Colonic mucosa (tissue), 4 donors: ENCODE measurements around the gene SNAP23. TPM values are rescaled to one million over a fixed set of nuclear protein-coding genes. Genes with fewer than 3 reads are reported as not detected.
"Not testable (repeated sequence)": the region's sequence is repeated elsewhere in the genome, so short reads cannot be mapped to it uniquely, and the experiment has no call there.

Source experiments
- DNase-seq: peaks from one replicate; pipeline ENCODE4 v3.0.0-alpha.2; 2020
- H3K27ac ChIP-seq: fragments of 200-600 bp; one replicate; pipeline ENCODE4 v1.8.0; 2021
- H3K27me3 ChIP-seq: fragments of 200-600 bp; one replicate; pipeline ENCODE4 v1.8.0; 2021
- H3K36me3 ChIP-seq: fragments of 200-600 bp; one replicate; pipeline ENCODE4 v1.8.0; 2021
- H3K4me1 ChIP-seq: fragments of 200-600 bp; one replicate; pipeline ENCODE4 v1.8.0; 2021; ENCODE audit warnings: mild to moderate bottlenecking
- H3K4me3 ChIP-seq: fragments of 200-600 bp; one replicate; pipeline ENCODE4 v1.8.0; 2021
- H3K9ac ChIP-seq, 2 donors: one replicate each; pipeline ENCODE4 v1.7.0; 2013; ENCODE audit warnings: control low read depth in 2 of 2, low read depth in 2 of 2, low read length in 2 of 2
- H3K9me3 ChIP-seq: fragments of 200-600 bp; one replicate; pipeline ENCODE4 v1.8.0; 2021
- intact Hi-C: fragments of 100-400 bp; cut with DNase I; formaldehyde crosslinking; loops from one replicate; pipeline ENCODE4 v1.14.1; 2022
- total RNA-seq, 2 donors: library from RNA; stranded (reverse); fragmentation: NEBNext Ultra II Directional in 1 of 2; extraction: Animal tissue kit (Norgen Biotek cat#: 25700) in 1 of 2; gene quantifications; one replicate each; pipeline ENCODE4 v1.2.1, GENCODE V29; 2021
- TF ChIP-seq, protein P1 (sequence below): fragments of 200-600 bp; IDR thresholded peaks from one replicate; pipeline ENCODE4 v1.8.0; 2022; ENCODE audit warnings: antibody characterized with exemption, mild to moderate bottlenecking
- donor health status: healthy.
- donor health status: DM: no; HTN: no; CAD: no.
- donor health status: DM: no; HTN: no; CAD: no.

The SNAP23 gene
- total RNA-seq, 2 donors from 2014 or later, result 60.9 to 65.2 TPM

DNA sequence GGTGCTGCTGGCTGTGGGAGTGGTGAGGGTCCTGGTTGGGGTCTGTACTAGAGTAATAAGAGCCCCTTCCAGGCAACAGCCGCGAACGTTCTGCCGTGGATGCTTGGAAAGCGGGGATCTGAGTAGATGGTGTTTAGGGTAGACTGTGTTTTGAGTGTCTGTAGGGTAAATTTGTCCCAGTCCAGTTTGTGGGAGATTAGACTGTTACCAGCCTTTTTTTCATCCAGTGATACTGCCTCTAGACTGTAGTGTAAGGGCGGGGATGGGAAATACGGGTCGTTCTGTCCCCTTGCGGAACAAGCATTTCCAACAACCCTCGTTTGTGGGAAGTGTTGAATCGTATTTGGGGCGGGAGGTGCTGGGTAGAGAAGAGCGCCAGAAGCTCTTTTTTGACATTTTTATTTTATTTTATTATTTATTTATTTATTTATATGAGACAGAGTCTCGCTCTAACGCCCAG is 53.6 kb downstream of the SNAP23 start:
- TF ChIP-seq, protein P1, sequence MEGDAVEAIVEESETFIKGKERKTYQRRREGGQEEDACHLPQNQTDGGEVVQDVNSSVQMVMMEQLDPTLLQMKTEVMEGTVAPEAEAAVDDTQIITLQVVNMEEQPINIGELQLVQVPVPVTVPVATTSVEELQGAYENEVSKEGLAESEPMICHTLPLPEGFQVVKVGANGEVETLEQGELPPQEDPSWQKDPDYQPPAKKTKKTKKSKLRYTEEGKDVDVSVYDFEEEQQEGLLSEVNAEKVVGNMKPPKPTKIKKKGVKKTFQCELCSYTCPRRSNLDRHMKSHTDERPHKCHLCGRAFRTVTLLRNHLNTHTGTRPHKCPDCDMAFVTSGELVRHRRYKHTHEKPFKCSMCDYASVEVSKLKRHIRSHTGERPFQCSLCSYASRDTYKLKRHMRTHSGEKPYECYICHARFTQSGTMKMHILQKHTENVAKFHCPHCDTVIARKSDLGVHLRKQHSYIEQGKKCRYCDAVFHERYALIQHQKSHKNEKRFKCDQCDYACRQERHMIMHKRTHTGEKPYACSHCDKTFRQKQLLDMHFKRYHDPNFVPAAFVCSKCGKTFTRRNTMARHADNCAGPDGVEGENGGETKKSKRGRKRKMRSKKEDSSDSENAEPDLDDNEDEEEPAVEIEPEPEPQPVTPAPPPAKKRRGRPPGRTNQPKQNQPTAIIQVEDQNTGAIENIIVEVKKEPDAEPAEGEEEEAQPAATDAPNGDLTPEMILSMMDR, result no peak
- H3K4me3 ChIP-seq, result peak overlapping the region; percentile 73
- H3K27ac ChIP-seq, result peak overlapping the region; percentile 89
- H3K36me3 ChIP-seq, result no peaks in the 10 kb centered on the region
- DNase-seq, result no peak
- H3K9me3 ChIP-seq, result no peaks in the 10 kb centered on the region
- H3K9ac ChIP-seq, result peak overlapping the region; percentile 72 to 83
- no peaks in the 10 kb centered on the region for H3K4me1 ChIP-seq
- no peaks in the 10 kb centered on the region for H3K27me3 ChIP-seq
- intact Hi-C loops, result no loop called here

DNA sequence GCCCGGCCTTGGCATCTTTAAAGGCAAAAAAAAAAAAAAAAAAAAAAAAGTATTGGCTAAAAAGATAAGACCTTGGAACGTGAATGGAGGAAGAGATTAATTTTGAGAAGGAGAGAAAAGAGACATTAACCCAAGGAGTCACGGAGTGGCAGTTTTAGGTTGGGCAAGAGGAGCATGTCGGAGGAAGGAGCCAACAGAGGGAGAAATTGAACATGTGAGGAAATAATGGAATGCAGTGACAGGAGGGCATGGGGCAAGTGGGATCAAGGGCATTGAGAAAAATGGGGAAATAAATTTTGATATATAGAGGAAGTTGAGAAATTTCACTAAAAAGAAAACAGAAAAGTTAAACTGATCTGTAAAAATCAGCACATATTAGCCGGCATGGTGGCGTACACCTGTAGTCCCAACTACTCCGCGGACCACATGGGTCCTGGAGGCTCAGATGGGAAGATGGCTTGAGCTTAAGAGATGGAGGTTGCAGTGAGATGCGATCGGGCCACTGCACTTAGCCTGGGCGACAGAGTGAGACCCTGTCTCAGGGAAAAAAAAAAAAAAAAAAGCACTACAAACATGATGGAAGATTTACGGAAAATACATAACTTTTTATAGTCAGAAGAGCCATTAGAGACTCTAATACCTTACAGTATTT is 54.4 kb downstream of the SNAP23 start:
- H3K4me3 ChIP-seq, result peak overlapping the region; percentile 73
- no peak overlapping the region for H3K27ac ChIP-seq

DNA sequence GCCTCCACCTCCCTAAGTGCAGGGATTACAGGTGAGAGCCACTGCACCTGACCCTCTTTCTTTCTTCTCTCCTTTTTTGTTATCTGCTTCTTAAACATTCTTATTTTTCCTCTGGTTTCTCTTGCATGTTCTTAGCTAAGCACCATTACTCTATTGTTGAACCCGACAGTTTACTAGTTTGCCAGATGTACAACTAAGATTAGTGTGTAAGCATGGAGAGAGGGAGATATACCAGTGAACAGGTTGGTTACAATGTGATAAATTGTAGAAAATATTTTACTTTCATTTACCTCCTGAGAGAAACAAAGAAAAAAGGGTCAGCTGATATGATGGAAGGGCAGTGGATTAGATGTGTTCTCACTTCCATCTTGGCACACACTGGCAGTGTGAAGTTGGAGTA is 58.1 kb downstream of the SNAP23 start:
- DNase-seq, result no peak
- Histone ChIP-seq H3K9me3 (no peaks in the 10 kb centered on the region), H3K27ac (no peak overlapping the region), H3K27me3 (no peaks in the 10 kb centered on the region), H3K4me1 (no peaks in the 10 kb centered on the region), H3K36me3 (no peaks in the 10 kb centered on the region), H3K4me3 (no peak overlapping the region), H3K9ac (no peak overlapping the region)
- TF ChIP-seq, protein P1, result no peak
- intact Hi-C loops, result no loop called here

More for the DNA sequence above, 54.4 kb downstream of the SNAP23 start:
- intact Hi-C loops, result no loop called here
- Histone ChIP-seq H3K9ac (peak overlapping the region in 1 of 2 donors; percentile 28), H3K9me3 (no peaks in the 10 kb centered on the region), H3K27me3 (no peaks in the 10 kb centered on the region), H3K4me1 (no peaks in the 10 kb centered on the region), H3K36me3 (no peaks in the 10 kb centered on the region)
- no peak for DNase-seq
- TF ChIP-seq, protein P1, result no peak

DNA sequence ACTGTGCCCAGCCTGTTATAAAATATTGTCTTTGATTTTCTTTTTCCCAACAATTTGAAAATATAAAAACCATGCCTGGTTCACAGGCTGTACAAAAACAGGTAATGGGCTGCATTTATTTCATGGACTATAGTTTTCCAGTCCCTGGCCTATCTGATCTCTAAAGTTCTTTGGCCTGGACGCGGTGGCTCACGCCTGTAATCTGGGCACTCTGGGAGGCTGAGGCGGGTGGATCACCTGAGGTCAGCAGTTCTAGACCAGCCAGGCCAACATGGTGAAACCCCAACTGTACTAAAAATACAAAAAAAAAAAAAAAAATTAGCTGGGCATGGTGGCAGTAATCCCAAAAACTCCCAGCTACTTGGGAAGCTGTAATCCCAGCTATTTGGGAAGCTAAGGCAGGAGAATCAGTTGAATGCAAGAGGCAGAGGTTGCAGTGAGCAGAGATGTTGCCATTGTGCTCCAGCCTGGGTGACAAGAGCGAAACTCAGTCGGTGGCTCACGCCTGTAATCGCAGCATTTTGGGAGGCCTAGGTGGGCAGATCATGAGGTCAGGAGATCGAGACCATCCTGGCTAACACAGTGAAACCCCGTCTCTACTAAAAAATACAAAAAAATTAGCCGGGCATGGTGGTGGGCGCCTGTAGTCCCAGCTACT is 61.2 kb downstream of the SNAP23 start:
- intact Hi-C loops, H3K9me3 ChIP-seq, H3K4me3 ChIP-seq, H3K27ac ChIP-seq, H3K36me3 ChIP-seq, DNase-seq, H3K27me3 ChIP-seq, H3K4me1 ChIP-seq, H3K9ac ChIP-seq: not testable (repeated sequence)

DNA sequence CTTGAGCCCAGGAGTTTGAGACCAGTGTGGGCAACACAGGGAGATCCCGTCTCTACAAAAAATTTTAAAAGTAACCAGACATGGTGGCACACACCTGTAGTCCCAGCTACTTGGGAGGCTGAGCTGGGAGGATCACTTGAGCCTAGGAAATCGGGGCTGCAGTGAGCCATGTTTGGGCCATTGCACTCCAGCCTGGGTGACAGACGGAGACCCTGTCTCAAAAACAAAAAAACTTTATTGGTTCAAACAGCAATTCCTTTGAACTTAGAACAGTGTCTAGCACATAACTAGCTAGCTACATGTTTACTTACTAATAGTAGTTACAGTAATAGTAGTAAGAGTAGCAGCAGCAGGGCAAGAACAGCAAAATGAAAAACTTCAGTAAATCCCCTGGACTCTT is 63.3 kb downstream of the SNAP23 start:
- no peaks in the 10 kb centered on the region for H3K27me3 ChIP-seq
- intact Hi-C loops, result no loop called here
- no peak overlapping the region for H3K9ac ChIP-seq
- no peaks in the 10 kb centered on the region for H3K9me3 ChIP-seq
- H3K4me1 ChIP-seq, result no peaks in the 10 kb centered on the region
- peaks cover 8% of the 10 kb centered on the region for H3K36me3 ChIP-seq
- H3K27ac ChIP-seq, result no peak overlapping the region
- TF ChIP-seq, protein P1, result no peak
- H3K4me3 ChIP-seq, result no peak overlapping the region
- no peak for DNase-seq
